Hepatocyte (in vitro differentiated cells): ENCODE measurements around the gene AP5Z1. TPM values are rescaled to one million over a fixed set of nuclear protein-coding genes. Genes with fewer than 3 reads are reported as not detected.

ENCODE experiments used
- DNase-seq: peaks from one replicate; pipeline ENCODE4 v3.0.0-alpha.2; 2016; ENCODE audit warnings: low spot score
- H2AFZ ChIP-seq: fragments of 200-600 bp; sonication (generic); 2 replicates; pipeline ENCODE4 v1.6.0; 2016; ENCODE audit warnings: antibody characterized with exemption, mild to moderate bottlenecking
- H3K27ac ChIP-seq: fragments of 200-600 bp; sonication (generic); 2 replicates; pipeline ENCODE4 v1.5.1; 2016; ENCODE audit warnings: mild to moderate bottlenecking
- H3K27me3 ChIP-seq: fragments of 200-600 bp; sonication (generic); 2 replicates; pipeline ENCODE4 v1.6.1; 2016
- H3K36me3 ChIP-seq: fragments of 200-600 bp; sonication (generic); replicated peaks from 2 replicates; pipeline ENCODE4 v1.5.1; 2016; ENCODE audit warnings: low read depth; ENCODE audit not compliant: insufficient read depth
- H3K4me1 ChIP-seq: fragments of 200-600 bp; sonication (generic); 2 replicates; pipeline ENCODE4 v1.5.1; 2016; ENCODE audit warnings: mild to moderate bottlenecking, moderate library complexity; ENCODE audit not compliant: insufficient read depth
- H3K4me2 ChIP-seq: fragments of 200-600 bp; sonication (generic); 2 replicates; pipeline ENCODE4 v1.6.0; 2016
- H3K4me3 ChIP-seq: fragments of 200-600 bp; sonication (generic); 2 replicates; pipeline ENCODE4 v1.5.1; 2016; ENCODE audit warnings: mild to moderate bottlenecking
- H3K79me2 ChIP-seq: fragments of 200-600 bp; sonication (generic); 2 replicates; pipeline ENCODE4 v1.6.0; 2017; ENCODE audit warnings: mild to moderate bottlenecking
- H3K9me2 ChIP-seq: fragments of 200-600 bp; sonication (generic); replicated peaks from 2 replicates; pipeline ENCODE4 v1.6.0; 2017; ENCODE audit warnings: mild to moderate bottlenecking; ENCODE audit not compliant: insufficient read depth
- H3K9me3 ChIP-seq: fragments of 200-600 bp; sonication (generic); 2 replicates; pipeline ENCODE4 v1.5.1; 2016; ENCODE audit warnings: low read depth, mild to moderate bottlenecking
- H4K20me1 ChIP-seq: fragments of 200-600 bp; sonication (generic); 2 replicates; pipeline ENCODE4 v1.6.0; 2016; ENCODE audit warnings: mild to moderate bottlenecking; ENCODE audit not compliant: insufficient read depth, poor library complexity, severe bottlenecking
- CTCF ChIP-seq: fragments of 200-600 bp; sonication (generic); IDR thresholded peaks from 2 replicates; pipeline ENCODE4 v1.5.1; 2016; ENCODE audit warnings: antibody characterized with exemption, mild to moderate bottlenecking; ENCODE audit not compliant: poor library complexity
- EZH2 ChIP-seq: fragments of 200-600 bp; sonication (generic); IDR thresholded peaks from 2 replicates; pipeline ENCODE4 v1.6.1; 2016; ENCODE audit warnings: antibody characterized with exemption, mild to moderate bottlenecking, borderline replicate concordance
- EZH2phosphoT487 ChIP-seq: fragments of 200-600 bp; sonication (generic); IDR thresholded peaks from one replicate; pipeline ENCODE4 v1.6.1; 2018; ENCODE audit warnings: antibody characterized with exemption, mild to moderate bottlenecking, low read depth, moderate library complexity; ENCODE audit not compliant: unreplicated experiment, severe bottlenecking
- WGBS: methylation state at CpG from one replicate; pipeline ENCODE4 v1.1.6; 2016; ENCODE audit warnings: low lambda C conversion rate; ENCODE audit errors: missing lambda C conversion rate; 5-methylcytosine and 5-hydroxymethylcytosine counted together
- polyA plus RNA-seq: library from polyadenylated mRNA; unstranded; fragments of >200 nt; fragmentation: Nextera tagmentation; extraction: Ambion mirVana; gene quantifications from 2 replicates; pipeline ENCODE4 v1.2.1, GENCODE V29; 2016
- total RNA-seq: library from RNA; depleted of rRNA; stranded (reverse); fragments of >200 nt; gene quantifications from 2 replicates; pipeline ENCODE4 v1.2.3, GENCODE V29; 2014

Gene AP5Z1
- total and polyA plus RNA-seq, 2 experiments from 2014 or later, result 33.9 to 60.3 TPM

- H3K27me3 ChIP-seq, result no peaks in the 10 kb centered on the region
- H3K4me1 ChIP-seq, result no peaks in the 10 kb centered on the region
- 80% methylated on average over 32 of the region's 36 CpGs for WGBS
- no peaks in the 10 kb centered on the region for H3K9me2 ChIP-seq
- H3K36me3 ChIP-seq, result no peaks in the 10 kb centered on the region
- H3K9me3 ChIP-seq, result no peaks in the 10 kb centered on the region
- H4K20me1 ChIP-seq, result no peaks in the 10 kb centered on the region
- TF ChIP-seq EZH2phosphoT487, result no peak
- TF ChIP-seq CTCF, result no peak
- TF ChIP-seq EZH2, result no peak
- H3K27ac ChIP-seq, result no peak overlapping the region
- DNase-seq, result no peak
- no peak overlapping the region for H2AFZ ChIP-seq
- H3K4me3 ChIP-seq, result no peak overlapping the region
- no peaks in the 10 kb centered on the region for H3K79me2 ChIP-seq
- no peak overlapping the region for H3K4me2 ChIP-seq
Observed at GRCh38 chr7:4833691-4834600, 58.5 kb downstream of the AP5Z1 start.

GRCh38 chr7:4834601-4835397 lies 59.4 kb downstream of the AP5Z1 start:
- no peak overlapping the region for H3K4me3 ChIP-seq
- H3K36me3 ChIP-seq, result no peaks in the 10 kb centered on the region
- H4K20me1 ChIP-seq, result no peaks in the 10 kb centered on the region
- H2AFZ ChIP-seq, result no peak overlapping the region
- H3K79me2 ChIP-seq, result no peaks in the 10 kb centered on the region
- no peaks in the 10 kb centered on the region for H3K27me3 ChIP-seq
- TF ChIP-seq EZH2phosphoT487, result no peak
- no peak for TF ChIP-seq EZH2
- TF ChIP-seq CTCF, result no peak
- H3K9me2 ChIP-seq, result no peaks in the 10 kb centered on the region
- no peaks in the 10 kb centered on the region for H3K9me3 ChIP-seq
- H3K4me2 ChIP-seq, result no peak overlapping the region
- WGBS, result 98% methylated on average over 34 of the region's 60 CpGs
- no peaks in the 10 kb centered on the region for H3K4me1 ChIP-seq
- DNase-seq, result no peak
- no peak overlapping the region for H3K27ac ChIP-seq

- H3K9me2 ChIP-seq, result no peaks in the 10 kb centered on the region
- H3K4me2 ChIP-seq, result no peak overlapping the region
- no peak overlapping the region for H2AFZ ChIP-seq
- no peaks in the 10 kb centered on the region for H4K20me1 ChIP-seq
- WGBS, result 96% methylated on average over 23 of the region's 28 CpGs
- no peaks in the 10 kb centered on the region for H3K27me3 ChIP-seq
- H3K9me3 ChIP-seq, result no peaks in the 10 kb centered on the region
- H3K4me1 ChIP-seq, result no peaks in the 10 kb centered on the region
- H3K36me3 ChIP-seq, result no peaks in the 10 kb centered on the region
- H3K79me2 ChIP-seq, result no peaks in the 10 kb centered on the region
- H3K27ac ChIP-seq, result no peak overlapping the region
- DNase-seq, result no peak
- TF ChIP-seq EZH2 (no peak), CTCF (no peak), EZH2phosphoT487 (no peak)
- H3K4me3 ChIP-seq, result no peak overlapping the region
Observed at GRCh38 chr7:4835398-4836205, 60.2 kb downstream of the AP5Z1 start.
